PC-3 (cell line): ENCODE data around the gene ZC3HAV1.

Experiments used
- CTCF ChIP-seq: fragments of 300-600 bp; sonication (generic); conservative IDR thresholded peaks from 2 replicates; pipeline ENCODE4 v1.5.1; 2017; ENCODE audit warnings: antibody characterized with exemption, low read depth, mild to moderate bottlenecking, low read length
- EZH2 ChIP-seq: fragments of 300-600 bp; sonication (generic); IDR thresholded peaks from one replicate; pipeline ENCODE4 v1.6.1; 2017; ENCODE audit warnings: antibody characterized with exemption, mild to moderate bottlenecking, low read length; ENCODE audit not compliant: unreplicated experiment
- EZH2phosphoT487 ChIP-seq: fragments of 300-600 bp; sonication (generic); IDR thresholded peaks from 2 replicates; pipeline ENCODE4 v1.6.1; 2018; ENCODE audit warnings: mild to moderate bottlenecking, antibody characterized with exemption, low read length, borderline replicate concordance

GRCh38 chr7:139035586-139036353 is 73.8 kb downstream of the ZC3HAV1 start, which contains the start of gene ZC3HAV1L:
- TF ChIP-seq CTCF (no peak), EZH2phosphoT487 (no peak), EZH2 (no peak)
